COLO668 (cell line): ENCODE results near the gene CETP.
A peak's percentile ranks its signal among the peaks of the same experiment; 100 is the strongest.
"Not testable (repeated sequence)": the region's sequence is repeated elsewhere in the genome, so short reads cannot be mapped to it uniquely, and the experiment has no call there.

ENCODE experiments used
- DNase-seq: peaks from one replicate; lab custom pipeline; 2025; ENCODE audit not compliant: unreplicated experiment; lab: John Stamatoyannopoulos, UW

CETP gene

DNA sequence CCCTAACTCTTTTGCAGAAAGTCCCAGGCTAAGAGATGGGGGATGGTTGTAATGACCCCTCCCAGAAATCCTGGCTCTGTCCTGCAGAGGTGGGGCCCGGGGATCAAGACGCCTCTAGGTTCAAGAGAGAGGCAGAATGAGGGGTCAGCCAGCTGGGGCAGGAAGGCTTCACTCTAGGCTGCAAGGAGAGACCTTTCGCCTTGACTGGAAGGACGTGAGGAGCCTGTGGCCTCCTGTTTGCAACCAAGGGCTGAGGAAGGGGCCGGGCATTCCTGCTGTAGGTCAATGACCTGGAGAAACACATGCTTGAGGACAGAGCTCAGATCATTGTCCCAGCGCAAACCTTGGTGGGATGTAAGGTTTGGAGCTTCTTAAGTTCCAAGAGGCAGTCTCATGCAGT is 8.7 kb upstream of the CETP start:
- DNase-seq: no peak

DNA sequence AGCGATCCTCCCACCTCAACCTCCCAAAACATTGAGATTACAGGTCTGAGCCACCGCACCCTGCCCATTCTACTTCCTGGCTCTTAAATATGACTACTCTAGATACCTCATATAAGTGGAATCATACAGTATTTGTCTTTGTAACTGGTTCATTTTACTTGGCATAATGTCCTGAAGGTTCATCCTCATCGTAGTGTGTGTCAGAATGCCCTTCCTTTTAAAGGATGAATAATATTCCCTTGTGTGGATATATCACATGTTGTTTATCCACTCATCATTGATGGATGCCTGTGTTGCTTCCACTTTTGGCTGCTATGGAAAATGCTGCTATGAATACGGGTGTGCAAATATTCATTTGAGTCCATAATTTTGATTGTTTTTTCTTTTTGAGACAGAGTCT is 5.7 kb upstream of the CETP start:
- DNase-seq: no peak

DNA sequence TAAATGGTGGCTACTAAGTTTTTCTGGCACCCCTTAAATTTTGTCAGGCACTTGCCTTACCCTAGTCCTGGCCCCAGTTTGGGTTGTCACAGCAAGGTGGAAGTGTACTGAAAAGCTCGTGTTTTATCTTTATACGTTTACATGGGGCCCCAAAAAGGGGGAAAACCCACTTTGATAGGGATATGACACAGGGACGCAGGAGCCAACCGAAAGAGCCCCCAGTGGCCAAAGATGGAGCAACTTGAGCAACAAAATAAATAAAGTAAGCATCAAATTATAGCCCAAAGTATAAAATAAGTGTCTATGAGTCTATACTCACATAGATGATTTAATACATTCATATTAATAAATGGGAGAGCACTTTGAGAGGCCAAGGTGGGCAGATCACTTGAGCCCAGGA is 5.0 kb upstream of the CETP start:
- DNase-seq: no peak

DNA sequence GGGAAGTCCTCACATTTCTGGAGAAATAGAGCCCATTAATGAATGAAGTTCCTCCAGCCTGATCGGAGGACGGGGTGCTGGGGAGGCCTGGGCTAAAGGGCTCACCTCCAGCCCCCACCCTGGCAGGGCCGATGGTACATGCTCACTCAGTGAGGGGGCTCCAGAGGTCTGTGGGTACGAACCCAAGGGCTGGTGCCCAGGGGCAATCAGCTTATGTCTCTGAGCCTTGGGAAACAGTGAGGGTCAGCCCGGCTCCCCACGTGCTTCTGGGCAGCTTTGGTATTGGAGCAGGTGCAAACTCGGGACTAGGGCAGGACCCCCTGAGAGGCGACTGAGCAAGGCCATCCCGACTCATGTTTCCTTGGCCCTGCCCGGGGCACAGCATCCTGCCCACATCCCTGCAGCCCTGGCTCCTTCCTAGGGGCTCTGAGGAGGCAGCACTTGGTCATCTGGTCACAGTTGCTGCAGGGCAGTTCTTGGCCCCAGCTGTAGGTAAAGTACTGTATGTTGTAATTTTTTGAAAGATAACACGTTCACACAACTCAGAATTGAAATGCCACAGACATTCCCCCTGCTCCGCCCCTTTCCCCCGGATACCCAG is 969 bp upstream of the CETP start:
- DNase-seq: no peak

DNA sequence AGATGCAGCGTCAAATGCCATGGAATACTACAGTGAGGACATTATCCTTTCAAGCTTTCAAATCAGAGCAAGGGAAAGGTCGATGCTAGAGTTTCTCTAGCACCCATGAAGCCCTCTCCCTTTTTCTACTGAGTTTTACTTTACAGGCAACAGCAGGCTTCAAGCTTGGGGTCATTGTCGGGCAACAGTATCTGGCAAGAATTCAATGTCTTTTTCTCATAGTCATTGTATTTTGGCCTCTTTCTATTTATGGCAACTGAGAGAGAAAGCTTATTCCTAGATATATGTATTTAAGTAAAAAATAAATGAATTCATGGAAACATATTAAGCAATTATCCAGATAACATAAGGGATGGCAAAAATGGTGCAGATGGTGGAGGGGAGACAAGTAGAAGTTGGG is 364 bp upstream of the CETP start:
- DNase-seq: no peak

DNA sequence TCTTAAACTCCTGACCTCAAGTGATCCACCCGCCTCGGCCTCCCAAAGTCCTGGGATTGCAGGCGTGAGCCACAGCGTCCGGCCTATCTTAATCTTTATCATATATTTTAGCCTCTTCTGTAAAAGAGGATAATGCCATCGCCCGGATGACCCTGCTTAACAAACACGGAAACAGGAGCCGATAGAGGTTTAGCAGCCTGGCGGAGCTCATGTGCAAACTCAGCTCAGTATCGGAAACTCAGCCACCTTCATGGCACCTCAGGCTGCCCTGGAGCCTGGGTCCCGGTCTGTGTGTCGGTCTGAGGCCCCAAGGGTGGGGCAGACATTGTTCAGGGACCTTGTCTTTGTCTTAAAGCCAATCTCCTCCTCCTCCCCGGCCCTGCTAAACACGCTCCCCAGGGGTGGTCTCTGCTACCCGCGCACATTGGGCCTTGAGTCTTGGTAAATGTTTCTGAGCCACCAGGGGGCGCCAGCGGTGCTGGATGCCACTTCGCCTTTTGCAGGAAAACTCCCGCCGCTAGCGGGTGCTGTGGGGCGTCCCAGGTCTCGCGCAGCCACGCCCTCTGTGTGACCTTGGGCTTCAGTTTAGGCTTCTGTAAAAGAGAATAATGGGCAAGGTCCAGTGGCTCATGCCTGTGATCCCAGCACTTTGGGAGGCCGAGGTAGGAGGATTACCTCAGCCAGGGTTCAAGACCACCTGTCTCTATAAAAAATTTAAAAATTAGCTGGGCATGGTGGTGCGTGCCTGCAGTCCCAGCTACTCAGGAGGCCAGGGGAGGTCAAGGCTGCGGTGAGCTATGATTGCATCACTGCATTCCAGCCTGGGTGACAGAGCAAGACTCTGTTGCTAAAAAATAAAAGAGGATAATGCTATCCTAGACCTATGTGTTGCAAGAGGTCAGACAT is 2.7 kb downstream of the CETP start:
- DNase-seq: peak; percentile 90

DNA sequence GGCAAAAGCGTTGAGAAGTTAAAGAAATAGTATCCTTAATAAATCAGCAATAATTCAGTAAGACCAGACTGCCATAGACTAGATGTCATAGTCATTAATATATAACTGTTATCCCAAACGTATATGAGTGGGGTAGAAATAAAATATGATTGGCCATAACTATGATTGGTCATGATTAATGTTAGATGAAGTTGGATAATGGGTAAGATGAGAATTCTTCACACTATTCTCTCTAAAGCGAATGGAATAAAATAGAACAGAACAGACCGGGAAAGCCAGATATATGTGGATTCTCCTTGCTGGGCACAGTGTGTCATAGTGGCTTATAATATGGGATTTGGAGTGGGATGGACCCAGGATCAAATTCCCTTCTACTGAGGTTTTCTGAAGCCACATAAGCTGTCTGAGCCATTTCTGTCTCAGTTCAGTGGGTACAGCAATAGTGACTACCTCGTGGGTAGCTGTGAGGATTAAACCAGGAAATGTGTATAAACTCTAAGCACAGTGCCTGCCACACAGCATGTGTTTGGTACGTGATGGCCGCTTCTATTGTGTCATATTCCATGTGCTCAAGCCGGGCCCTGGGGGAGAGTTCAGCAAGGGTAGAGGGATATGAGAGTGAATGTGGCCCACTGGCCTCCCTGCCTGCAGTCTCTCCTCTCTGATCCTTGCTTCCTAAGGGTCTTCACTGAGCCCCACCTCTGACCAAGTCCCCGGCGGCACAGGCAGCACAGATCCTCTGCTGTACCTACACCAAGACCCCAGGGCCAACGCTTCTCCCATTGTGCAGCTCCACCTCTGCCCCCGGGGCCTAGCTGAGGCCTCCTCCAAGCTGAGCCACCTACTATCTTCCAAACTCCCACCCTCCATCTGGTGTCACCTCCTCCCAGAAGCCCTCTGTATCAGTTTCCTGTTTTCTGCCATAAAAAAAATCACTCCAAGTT is 3.7 kb downstream of the CETP start:
- no peak for DNase-seq

DNA sequence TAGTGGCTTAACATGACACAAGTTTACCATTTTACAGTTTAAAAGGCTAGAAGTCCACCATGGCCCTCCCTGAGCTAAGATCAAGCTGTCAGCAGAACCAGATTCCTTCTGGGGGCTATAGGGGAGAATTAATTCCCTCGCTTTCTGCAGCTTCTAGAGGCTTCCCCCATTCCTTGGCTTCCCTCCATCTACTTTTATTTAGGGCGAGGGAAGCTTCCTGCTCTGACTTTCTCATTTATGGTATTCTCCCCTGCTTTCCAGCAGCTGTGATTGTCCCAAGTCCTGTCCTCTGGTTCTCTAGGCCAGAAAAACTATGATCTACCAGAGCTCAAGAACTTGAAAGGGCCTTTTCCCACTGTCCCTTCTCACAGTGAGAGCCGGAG is 4.3 kb downstream of the CETP start:
- no peak for DNase-seq

DNA sequence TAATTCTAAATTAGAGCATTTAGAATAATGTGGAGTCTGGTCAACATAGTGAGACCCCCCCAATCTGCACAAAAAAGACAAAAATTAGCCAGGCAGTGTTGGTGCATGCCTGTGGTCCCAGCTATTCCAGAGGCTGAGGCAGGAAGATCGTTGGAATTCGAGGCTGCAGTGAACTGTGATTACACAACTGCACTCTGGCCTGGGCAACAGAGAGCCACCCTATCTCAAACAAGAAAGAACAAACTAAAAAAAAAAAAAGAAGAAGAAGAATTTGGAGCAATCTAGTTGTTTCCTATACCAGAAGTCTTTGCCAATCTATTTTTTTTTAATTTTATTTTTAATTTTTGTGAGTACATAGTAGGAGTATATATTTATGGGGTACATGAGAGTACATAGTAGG is 6.0 kb downstream of the CETP start:
- DNase-seq: no peak

DNA sequence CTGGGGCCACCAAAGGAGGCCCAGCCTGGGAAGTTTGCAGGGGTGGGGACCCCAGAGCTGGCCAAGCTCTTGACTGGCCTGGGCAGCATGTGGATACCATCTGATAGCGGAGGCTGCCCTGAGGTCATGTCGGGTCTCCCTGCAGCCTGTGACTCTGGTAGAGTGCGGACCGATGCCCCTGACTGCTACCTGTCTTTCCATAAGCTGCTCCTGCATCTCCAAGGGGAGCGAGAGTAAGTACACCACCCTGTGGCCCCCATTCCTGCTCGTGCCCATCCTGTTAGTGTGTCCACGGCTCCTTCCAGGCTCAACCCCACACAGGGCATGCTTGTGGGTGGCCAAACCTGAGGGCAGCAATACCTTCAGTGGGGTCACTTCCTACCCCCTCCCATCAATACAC is 8.0 kb downstream of the CETP start:
- DNase-seq: no peak

DNA sequence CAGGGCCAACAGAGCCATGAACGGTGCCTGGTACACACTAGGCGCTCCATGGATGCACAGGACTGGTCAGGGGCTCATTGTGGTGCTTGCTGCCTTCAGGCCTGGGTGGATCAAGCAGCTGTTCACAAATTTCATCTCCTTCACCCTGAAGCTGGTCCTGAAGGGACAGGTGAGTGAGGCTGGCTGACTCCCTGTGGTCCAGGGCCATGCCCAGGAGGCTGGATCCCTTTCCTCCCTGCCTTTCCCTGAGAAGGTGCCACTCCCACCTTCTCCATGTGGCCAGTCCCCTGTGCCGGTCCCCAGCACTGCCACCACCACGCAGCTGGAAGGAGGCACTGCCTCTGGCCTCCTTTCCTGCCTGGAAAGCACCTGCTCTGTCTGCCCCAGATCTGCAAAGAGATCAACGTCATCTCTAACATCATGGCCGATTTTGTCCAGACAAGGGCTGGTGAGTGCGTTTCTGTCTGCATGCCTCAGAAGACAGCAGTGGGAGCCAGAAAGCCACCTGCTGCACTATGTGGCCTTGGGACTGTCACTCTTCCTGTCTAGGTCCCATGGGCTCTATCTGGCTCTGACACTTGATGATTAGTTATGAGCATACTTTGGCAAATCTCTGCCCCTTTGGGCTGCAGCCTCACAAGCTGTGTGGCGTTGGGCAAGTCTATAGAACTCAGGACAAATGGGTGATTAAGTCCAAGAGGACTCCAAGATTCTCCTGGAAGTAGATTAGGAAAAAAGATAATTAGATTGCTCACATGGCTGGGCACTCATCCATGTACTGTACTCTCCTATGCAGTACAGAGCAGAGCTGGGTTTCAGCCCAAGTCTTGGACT is 9.4 kb downstream of the CETP start:
- DNase-seq: no peak

DNA sequence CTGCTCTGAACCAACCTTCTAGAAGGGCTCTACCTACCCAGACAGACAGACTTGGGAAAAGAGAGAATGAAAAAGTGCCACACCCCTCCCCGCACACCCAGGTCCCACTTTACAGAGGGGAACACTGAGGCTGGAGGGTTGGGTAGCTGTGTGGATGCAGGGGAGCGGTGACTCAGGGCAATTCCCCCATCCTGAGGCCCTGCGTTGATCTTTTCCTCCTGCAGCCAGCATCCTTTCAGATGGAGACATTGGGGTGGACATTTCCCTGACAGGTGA is 10.0 kb downstream of the CETP start:
- DNase-seq: no peak

DNA sequence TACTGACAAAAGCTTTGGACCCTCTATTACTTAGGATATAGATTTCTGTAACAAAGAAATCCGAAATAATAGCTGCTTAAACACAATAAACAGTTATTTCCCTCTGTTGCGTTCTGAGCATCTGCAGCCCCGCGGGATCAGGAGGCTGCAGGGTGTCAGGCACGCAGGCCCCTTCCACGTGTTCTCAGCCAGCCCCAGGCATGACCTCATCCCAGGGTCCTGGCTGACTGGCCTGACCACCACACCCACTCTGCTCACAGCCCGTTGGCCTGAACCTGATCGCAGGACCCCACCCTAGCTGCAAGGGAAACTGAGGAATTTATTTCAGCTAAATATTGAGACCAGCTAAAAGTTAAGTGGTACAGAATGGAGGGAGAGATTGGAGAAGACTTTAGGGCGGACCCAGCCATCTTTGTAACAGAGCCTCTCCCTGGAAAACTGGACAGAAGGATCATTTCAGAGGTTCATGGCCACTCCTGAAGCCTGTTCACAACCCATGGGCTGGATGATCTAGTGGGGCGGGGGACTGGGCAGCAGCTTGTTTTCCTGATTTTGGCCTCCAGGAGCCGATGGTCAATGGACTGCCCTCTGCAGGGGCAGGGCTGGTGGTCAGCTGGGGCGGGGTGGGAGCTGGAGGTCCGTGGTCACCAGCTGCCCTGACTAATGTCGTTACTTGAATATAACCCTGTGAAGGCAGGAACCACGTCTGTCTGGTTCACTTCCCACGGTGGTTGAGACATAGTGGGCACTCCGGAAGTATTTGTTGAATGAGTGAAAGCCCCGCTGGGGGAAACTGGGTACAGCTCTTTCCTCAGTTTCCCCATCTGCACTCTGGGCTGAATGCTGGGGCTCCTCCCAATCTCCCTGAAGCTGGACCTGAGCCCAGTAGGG is 10.9 kb downstream of the CETP start:
- DNase-seq: no peak

DNA sequence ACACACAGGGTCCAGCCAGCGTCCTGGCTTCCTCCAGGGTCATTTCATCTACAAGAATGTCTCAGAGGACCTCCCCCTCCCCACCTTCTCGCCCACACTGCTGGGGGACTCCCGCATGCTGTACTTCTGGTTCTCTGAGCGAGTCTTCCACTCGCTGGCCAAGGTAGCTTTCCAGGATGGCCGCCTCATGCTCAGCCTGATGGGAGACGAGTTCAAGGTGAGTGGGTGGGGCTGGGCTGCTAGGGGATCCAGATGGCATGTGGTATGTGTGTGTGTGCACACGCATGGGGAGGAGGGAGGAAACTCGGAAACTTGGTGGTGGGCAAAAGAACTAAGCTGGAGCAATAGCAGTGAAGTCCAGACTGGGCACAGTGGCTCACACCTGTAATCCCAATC is 11.5 kb downstream of the CETP start:
- DNase-seq: no peak

DNA sequence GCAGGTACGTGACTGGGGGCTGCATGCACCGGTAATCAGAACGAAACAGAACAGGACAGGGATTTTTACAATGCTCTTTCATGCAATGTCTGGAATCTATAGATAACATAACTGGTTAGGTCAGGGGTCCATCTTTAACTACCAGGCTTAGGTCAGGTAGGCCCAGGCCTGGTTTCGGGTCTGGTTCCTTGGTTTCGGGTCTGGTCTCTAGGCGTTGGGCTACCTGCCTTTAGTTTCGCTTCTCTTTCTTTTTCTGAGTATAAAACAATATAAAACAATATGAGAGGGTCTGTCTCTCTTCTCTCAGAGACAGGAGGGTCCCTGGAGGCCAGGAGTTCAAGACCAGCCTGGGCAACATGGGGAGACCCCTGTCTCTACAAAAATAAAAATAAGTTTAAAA is 12.1 kb downstream of the CETP start:
- DNase-seq: not testable (repeated sequence)

DNA sequence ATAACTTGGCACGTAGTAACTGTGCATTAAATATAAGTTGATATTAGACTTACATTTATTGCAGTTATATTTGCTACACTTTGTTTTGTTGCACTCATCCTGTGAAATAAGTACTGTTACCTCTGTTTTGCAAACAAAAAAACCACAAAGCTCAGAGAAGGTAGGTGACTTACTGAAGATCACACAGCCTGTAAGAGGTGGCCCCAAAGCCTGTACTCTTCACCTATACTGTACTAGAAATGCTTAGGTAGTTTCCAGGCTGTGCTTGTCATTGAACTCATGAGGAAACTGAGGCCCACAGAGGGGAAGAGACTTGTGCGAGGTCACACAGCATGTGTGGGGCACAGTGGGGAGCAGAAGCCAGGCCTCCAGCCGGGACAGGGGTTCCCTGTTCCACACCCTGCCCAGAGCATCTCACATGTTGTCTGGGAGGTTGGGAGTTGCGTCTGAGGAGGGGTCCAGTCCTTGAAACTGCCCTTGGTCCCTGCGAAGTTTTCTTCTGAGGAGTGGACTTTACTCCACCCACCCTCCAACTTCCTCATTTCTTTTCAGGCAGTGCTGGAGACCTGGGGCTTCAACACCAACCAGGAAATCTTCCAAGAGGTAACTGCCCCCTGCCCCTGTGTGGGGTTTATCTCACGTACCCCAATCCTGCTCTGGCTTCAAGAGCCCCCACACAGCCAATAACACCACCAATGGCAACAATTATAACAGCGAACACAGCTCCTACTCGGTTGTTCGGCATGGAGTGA is 13.0 kb downstream of the CETP start:
- no peak for DNase-seq

DNA sequence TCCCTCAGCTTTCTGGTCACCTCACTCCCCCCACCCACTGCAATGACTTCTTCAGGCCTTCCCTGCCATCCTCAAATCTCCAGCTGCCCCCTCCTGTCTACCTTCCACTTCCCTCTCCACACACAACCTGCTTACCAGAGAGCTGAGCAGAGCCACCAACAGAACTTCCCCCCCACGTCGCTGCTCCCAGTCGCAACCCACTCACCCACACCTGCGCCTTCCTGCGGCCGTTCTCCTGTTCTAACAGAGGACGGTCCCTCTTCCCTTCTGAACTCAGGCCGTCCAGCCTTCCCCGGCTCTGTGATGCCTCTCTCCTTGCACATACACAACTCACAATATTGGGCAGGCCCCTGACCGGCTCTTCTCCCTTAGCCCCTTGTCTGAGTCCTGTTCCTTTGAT is 14.0 kb downstream of the CETP start:
- DNase-seq: no peak

DNA sequence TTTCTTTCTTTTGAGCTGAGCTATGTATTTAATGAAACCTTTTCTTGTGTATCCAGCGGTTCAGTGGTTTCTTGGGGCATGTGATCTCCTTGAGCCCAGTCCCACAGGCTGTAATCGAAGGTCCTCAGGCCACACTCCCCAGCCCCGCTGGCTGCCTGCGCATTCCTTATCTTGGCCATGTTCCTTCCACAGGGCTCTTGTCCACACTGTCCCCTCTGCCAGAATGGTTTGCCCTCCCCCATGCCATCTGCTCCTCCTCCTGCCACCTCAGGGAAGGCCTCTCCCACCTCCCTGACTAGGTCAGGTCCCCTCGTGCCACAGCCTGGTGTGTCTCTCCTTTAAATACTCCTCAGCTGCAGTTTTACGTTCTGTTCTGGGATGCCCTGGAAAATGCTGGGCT is 15.5 kb downstream of the CETP start:
- no peak for DNase-seq

DNA sequence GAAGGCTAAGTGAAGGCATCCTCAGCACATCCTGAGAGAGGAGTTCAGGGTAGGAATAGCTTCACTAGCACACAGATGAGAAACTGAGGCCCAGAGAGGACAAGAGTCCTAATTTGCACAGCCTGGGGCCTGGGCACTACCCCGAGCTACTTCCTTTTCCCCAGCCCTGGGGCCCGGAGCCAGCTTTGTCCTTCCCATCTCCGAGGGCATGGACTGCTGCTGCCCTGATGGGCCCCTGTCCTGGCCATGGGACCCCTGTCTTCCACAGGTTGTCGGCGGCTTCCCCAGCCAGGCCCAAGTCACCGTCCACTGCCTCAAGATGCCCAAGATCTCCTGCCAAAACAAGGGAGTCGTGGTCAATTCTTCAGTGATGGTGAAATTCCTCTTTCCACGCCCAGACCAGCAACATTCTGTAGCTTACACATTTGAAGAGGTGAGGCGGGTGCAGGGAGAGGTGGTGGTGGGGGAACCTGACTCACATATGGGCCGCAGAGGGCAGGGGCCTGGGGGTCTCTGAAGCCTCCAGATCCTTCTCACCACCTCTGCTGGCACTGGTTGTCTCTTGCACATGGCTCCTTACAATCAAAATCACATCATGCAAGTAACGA is 16.2 kb downstream of the CETP start:
- no peak for DNase-seq
